Myometrial cell (primary cell): ENCODE results near the gene TAT. TPM values are rescaled to one million over a fixed set of nuclear protein-coding genes. Genes with fewer than 3 reads are reported as not detected.

Experiments
- total RNA-seq: library from RNA; depleted of rRNA; stranded (reverse); fragments of >200 nt; gene quantifications from 2 replicates; pipeline ENCODE4 v1.2.3, GENCODE V29; 2015

TAT gene
- total RNA-seq: not detected in 2 replicates

GRCh38 chr16:71576971-71577370, at the start of gene TAT:
Gene TAT, minus strand, starts transcription at chr16:71577092. Its CDS starts 677 bp downstream, at chr16:71576415.

GRCh38 chr16:71626018-71626857, 49.3 kb upstream of the TAT start, which contains the start of gene MARVELD3:
Gene MARVELD3, plus strand, starts transcription at chr16:71626184. Its CDS starts 46 bp downstream, at chr16:71626230.

GRCh38 chr16:71526111-71526631, 50.7 kb downstream of the TAT start, which contains the start of gene CHST4:
Gene CHST4, plus strand, starts transcription at chr16:71526426. Its CDS starts 10,252 bp downstream, at chr16:71536678.

Other genes starting within 250 kb of the TAT start
- gene CALB2, start 218.4 kb downstream of the TAT start, total RNA-seq: not detected in 2 replicates
- gene TLE7, start 135.0 kb downstream of the TAT start, total RNA-seq: not detected in 2 replicates
- 6.3 and 6.7 TPM in 2 replicates for gene ZNF23, start 114.8 kb downstream of the TAT start, total RNA-seq
- 1.1 and 11.5 TPM in 2 replicates for gene ZNF19, start 87.8 kb downstream of the TAT start, total RNA-seq
- gene CHST4, start 50.7 kb downstream of the TAT start, total RNA-seq: not detected in 2 replicates
- gene MARVELD3, start 49.1 kb upstream of the TAT start, total RNA-seq: not detected in 2 replicates
- 4.0 and 6.0 TPM in 2 replicates for gene PHLPP2, start 147.6 kb upstream of the TAT start, total RNA-seq
- 51.9 and 56.9 TPM in 2 replicates for gene AP1G1, start 231.7 kb upstream of the TAT start, total RNA-seq